ENCODE measurements around the gene DLG2.

GRCh38 chr11:85281550-85281949 is 345.6 kb downstream of the DLG2 start:
- no peak for TF ChIP-seq CTCF (IDR thresholded peaks at IDR 0.05 in 4 of 5, conservative IDR thresholded peaks at IDR 0.05 in 1 of 5)
- TF ChIP-seq POLR2A (IDR thresholded peaks at IDR 0.05), result no peak
